NOMO-1 treated with dmso at 0.1 percent for 144 hours (cell line): ENCODE measurements around the gene DTNA.

Experiments
- DNase-seq: peaks from one replicate; lab custom pipeline; 2025; ENCODE audit not compliant: unreplicated experiment; lab: John Stamatoyannopoulos, UW

The DTNA gene

DNA sequence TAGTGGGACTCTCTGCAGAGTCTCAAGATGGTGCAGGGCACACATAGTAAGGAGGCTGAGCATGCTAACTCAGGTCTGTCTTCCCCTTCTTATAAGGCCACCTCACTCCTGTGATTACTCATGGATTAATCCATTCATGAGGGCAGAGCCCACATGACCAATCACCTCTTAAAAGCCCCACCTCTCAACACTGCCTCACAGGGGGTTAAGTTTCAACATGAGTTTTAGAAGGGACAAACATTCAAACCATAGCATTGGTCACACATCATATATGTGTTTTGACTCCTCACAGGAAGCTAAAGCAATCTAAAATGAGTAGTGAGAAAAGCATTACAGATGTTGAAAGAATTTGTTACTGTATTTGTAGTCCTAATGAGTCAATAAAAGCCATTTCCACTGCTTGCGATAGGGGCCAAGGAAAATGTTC lies 57.5 kb downstream of the DTNA start:
- DNase-seq, result no peak

DNA sequence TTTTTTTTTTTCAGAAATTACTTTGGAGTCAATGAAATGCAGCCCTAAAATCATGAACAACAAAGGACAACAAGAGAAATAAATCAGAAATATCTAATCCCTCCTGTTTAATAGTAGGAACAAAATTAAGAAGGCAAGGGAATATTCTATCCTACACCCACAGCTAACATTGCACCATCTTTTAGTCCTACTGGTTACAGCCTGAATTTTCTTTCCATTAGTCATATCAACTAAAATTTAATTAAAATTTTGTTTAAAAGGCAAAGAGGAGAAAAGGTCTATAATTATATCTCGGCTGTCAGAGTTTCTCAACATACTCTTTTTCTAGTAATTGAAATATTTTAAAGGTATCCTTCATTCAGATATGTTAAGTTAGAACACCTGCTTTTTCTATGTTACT lies 61.9 kb downstream of the DTNA start:
- no peak for DNase-seq

DNA sequence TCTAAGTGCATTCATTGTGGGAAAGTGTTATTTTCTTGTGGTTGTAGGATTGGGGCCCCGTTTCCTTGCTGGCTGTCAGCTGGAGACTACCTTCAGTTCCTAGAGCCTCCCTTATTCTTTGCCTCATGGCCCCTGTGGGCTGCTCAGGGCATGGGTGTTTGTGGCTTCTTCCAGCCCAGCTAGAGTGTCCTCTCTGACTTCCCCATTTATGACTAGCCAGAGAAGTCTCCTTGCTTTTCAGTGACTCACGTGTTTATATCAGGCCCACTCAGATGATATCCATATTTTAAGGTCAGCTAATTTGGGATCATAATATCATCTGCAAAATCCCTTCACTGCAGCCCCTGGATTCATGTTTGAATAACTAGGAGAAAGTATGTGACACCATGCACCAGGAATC lies 62.8 kb downstream of the DTNA start:
- DNase-seq, result peak; percentile 27

DNA sequence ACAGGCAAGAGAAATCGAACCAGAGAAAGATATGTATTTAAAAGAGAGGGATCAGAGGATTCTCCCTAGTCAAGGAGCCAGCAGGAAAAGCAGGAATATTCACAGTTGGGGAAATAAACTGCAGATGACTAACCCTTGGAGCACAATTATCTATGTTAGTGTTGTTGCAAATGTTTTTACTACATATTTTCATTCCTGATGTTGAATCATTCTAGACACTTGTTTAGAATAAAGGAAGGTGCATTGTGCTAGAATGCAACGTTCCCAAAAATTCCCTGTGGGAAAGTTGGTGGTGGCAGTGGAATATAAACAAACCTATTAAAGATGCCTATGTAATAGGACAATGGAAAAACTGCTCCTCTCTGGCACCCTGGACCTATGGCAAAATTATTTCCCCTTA lies 63.3 kb downstream of the DTNA start:
- no peak for DNase-seq

DNA sequence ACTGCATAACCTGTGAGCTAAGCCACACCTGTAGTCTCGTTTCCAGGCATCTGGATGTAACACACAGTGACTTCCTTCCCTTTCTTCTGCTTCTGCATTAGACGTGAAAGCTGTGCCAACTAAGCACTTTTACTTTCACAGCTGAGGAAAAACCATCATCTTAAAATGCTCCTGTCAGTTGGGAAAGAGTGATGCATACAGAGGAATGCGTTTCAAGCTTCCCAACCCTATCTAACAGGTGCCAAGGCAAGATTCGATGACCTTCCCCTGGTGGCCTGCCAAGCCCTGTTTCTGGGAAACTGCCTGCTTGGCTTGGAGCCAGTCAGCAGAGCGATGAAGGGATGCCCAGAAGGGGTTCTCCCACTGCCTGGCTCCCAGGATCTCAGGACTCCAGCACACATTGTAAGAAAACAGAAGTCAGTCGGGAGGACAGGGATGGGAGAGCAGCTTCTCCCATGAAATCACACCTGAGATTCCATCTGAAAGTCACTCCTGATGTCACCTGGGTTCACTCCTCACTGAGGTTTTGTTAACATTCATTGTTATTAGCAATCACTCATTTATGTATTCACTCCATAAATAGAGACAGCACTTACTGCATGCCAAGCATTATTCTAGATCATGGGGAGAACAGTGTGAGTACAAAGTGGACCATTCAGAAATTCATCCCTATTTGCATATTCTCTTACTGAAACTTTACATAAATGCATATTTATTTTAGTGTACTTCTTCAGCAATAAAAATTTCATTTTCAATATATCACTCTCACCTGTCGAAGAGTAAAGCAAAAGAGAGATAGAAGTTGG lies 64.1 kb downstream of the DTNA start:
- DNase-seq, result no peak

DNA sequence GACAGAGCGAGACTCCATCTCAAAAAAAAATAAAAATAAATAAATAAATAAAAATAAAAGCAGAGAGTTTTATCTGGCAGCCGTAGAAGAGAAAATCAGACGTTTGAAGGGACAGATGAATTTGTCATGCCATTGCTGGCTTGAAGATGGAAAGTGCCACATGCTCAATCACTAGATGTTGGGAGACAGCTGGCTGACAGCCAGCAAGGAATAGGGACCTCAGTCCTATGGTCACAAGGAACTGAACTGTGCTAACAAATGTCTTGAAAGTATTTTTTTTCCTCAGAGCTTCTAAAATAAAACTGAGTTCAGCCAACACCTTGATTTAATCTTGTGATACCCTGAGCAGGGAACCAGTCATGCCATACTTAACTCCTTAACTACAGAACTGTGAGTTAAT lies 65.4 kb downstream of the DTNA start:
- DNase-seq, result no peak

DNA sequence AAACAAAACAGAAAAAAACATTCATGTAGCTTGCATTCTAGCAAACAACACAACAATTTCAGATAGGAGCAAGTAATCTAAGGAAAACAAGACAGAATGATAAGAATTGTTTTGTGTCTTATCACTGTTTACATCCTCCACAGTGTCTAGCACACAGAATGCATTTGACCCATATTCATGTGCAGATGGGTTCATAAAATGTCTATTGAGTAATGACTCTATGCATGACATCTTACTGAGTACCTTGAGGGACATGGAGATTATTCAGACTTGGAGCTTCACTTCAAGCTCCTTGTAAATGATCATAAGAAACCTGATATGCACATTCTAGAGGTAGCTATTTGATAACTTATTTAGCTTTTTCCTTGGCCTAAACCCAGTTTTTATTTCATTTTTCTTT lies 69.0 kb downstream of the DTNA start:
- DNase-seq, result no peak

DNA sequence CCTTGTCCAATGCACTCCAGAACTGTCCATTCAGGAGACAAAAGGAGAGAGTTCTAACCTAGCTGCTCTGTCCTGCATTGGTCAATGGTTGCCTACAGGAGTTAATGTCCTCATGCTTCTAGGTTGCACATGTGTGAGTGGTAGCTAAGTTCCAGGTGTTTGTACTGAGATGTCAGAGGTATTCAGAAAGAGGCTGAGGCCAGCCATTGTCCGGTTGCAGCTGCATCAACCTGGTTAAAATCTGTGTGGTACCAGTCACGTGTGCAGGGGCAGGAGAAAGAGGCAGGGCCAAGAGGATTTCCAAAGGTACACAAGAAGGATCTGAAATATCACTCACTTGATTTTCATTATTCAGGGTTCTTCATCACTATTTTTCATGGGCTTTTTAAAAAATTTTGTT lies 70.8 kb downstream of the DTNA start:
- no peak for DNase-seq

DNA sequence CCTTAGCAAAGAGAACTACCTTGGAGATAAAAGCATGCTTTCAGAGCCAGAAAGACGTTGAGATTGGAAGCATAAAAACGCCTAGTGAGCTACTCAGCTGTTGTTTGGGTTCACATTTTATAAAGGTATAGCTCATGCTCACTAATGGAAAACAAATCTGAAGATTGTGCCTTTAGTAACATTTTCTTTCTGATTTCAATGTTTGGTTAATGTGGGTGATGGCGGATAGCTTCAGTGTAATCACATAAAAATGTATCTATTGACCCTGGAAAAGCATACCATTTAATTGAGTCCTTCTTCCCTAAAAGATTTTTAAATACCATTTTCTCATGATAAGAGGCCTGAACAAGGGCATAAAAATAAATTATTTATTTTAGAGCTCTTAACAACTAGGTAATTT lies 73.4 kb downstream of the DTNA start:
- DNase-seq, result no peak

DNA sequence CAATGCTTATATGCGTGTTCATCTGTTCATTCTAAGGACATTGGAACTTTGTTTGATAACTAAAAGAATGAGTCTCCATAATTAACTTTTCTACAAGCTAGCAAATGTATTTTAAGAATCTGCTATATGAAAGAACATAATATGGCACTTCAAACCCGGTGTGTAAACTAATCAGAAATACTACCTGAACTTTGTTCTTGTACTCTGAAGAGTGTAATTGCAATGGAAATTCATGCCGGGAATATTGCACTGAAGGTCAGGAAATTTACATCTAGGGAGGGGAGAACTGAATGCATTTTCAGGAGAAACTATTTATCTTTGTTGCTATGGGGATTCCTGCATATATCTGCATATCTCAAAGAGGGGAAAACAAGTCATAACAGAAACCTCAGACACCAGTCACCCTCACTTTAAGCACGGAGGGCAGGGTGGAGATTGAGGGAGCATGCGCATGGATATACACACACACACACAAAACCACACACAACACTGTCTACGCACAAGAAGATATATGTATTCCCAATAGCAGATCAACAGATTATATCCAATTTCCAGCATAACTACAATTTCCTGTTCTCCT lies 76.2 kb downstream of the DTNA start:
- no peak for DNase-seq

DNA sequence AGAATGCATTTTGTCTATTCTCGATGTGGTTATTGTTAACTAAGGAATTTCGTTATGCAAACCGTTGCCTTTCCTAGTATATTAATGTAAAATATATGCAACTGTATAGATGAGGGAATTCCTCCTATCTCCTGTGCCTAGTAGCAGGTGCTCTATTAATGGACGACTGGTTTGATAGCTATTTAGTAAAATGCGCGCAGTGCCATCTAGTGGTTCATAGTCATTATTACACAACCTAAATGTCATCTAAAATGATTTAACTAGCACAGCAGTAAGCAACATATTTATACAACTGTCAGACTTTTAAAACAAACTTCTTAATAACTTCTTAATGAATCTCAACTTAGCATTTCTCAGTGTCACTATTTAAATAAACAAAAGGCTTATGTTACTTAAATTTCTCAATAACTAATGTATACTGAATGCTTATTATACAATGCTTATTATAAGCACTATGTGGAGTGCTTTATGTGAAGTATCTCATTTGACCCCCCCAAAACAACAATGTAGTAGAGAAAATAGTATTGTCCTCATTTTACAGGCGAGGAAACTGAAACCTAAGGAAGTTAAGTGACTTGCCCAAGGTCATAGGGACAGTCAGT lies 77.9 kb downstream of the DTNA start:
- DNase-seq, result no peak

DNA sequence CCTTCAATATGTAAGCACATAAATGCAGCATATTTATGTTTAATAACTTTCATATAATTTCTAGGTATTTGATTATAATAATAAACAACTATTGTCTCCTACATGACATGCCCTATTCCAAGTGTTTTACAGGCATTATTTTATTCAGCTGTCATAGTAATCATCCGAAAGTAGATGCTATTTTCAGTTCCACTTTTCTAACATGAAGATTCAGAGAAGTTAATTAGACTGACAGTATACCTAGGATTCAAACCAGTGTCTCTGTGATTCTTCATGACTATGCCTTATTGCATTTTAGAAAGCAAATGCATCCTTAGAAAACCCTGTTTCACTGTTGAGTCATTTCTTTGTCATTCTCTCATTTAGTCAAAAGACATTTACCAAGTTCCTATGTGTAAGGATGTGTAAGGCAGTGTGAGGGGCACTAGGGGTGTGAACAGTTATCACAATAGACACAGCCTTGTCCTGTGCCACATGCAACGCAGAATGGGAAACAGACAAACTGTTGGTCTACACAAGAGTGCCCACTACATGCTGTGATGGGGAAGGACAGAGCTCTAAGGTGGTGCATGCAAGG lies 79.8 kb downstream of the DTNA start:
- DNase-seq, result no peak

DNA sequence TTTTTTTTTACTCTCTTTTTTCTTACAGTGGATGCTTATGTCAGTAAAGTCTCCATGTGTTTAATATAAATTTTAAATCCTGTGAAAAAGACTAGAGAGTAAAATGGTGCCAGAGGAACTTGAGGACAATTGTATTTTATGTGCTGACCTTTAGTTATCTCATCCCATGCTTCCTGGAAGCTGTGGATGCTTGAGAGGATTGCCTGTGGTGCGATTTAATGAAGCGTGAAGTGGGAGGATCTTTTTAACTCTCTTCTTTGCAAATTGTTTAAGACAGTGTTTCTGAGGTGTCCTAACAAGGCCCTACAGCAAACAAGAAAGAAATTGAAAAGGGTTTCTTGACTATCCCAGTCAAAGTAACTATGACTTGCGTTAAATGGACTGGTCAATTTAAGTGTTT lies 84.2 kb downstream of the DTNA start:
- no peak for DNase-seq

DNA sequence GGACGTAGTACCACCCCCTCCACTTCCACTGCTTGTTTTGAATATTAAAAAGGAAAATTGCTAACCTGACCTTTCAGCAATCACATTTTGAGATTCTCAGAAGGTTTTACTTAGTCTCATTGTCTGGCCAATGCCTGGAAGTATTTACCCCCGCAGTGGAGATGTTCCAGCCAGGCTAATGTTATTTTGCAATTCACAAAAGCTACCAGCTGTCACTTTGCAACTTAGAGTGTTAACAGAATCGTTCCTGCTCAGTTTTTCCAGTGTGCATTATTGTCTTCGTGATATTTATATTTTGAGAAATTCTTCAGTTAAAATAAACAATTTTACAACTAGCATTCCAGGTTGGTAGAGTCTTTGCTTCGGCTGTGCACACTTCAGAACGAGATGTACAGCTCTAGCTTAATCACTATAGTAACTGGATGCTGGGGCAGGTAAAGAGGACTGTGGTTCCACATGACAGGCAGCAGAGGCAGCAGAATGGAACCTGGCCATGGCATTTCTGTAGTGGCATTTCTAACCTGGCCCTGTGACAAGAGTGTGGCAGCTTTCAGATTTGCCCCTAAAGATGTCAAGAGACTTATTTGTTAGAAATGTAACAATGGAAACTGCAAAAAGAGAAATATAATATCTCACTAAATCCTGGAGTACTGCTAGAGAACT lies 85.1 kb downstream of the DTNA start:
- no peak for DNase-seq

DNA sequence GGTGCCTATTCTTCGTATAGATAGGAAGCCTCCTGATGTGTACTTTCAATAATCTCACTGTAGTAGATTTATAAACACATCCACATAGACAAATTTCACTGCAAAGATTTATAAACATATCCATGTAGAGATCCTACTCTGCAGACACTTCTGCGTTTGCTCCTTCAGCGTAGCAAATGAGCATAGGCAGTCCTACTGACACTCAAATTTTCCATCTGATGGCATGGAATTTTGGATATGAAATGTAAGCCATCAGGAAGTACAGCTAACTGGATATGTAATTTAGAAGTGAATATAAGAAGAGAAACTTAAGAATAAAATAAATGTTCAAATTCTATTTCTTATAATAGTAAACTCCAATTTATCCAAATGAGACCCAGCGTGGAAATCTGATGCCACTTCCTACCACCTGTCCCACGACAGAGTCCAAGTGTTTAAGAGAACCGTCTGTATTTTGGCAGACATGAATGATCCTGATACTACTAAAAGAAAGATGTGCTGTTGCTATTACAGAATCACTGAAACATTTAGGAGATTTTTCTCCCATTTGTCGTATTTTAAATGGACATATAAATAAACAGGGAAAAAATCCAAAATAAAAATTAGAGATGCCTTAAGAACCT lies 86.0 kb downstream of the DTNA start:
- DNase-seq, result no peak

DNA sequence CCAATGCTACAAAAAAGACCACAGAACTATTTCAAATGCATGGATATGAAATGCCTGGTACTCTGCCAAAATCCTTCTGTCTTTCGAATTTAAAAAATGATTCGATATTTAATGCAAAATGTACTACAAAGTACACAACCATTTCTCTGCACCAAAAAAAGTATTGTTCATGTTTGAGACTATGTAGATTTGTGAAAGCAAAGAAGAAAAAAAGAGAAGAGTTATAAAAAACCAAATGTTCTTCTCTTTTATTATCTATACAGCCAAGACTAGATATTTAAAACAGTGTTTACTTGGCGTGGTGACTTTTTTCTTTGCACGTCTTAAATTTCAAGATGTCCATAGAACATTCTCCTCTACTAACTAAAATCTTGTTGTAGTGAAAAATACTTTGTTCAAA lies 89.2 kb downstream of the DTNA start:
- DNase-seq, result no peak

DNA sequence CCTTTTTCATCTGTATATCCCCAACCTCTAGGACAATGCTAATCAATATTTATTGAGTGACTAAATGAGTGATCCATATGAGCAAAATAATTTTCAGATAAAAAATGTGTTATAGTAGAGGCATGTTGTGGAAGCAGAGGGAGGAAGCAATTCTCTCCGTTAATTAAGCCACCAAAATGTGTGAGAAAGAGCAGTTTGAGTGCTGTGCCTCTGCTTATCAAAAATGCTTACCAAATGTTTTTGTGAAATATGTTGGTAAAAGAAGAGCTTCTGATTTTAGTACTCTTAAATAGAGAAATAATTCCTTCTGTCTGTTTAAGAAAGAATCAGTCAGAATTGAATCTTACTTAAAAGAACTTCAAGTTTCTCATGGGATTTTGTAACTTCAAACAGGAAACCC lies 90.3 kb downstream of the DTNA start:
- no peak for DNase-seq

DNA sequence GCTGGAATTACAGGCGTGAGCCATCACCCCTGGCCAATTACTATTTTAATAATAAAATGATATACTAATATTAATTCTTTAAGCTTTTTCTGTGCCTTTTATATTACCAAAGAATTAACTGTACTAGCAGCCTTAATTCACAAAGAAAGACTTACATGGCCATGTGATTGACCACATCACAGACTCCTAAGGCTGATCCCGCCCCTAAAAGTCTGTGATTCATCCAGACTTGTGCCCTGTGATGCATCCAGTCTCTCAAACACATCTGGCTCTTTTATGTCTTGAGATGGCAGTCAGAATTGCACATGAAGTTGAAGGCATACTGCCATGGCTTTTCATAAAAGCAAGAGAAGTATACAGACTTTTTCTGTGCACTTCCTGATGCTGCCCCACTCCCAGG lies 91.7 kb downstream of the DTNA start:
- DNase-seq, result no peak

DNA sequence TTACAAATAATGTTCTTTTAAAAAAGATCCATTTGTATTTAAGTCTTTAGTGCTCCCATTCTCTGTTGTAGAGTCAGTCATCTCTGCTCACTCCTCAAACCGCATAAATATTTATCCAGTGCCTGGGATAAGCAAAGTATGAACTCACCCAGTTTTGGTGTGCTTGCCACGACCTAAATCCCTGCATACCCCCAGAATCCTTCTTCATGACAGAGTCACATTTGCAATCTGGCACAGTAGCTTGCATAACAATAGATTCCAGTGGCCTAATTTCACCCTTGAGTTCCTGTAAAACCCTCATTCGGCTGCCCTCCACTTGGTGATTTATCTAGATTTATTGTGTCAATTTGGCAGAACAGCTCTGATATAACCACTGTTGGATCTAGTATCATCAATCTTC lies 92.9 kb downstream of the DTNA start:
- no peak for DNase-seq

DNA sequence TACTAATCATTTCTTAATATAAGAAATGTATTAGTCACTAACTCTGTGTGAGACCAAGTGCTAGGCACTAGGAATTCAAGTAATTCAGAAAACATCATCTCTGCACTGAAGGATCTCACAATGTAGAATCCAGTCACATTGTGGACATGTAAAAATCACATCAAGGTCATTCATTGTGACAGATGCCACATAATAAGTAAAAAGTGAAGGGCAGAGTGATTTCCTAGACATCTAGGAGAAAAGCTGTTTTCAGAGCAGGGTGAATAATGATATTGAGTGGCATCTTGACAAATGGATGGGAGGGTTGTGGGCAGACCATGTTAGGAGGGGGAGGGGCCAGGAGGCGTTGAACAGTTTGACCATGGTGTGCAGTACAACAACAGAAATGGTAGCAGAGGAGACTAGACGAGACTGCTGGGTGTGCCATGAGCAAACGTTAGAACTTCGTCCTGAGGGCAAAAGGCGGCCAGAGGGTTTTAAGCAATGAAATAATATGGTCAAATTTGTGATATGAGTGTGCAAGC lies 93.8 kb downstream of the DTNA start:
- DNase-seq, result no peak
